Lung (tissue), 12 donors: ENCODE measurements around the gene SEC16B. TPM values are rescaled to one million over a fixed set of nuclear protein-coding genes. Genes with fewer than 3 reads are reported as not detected.

Experiments
- ATAC-seq: fragments of 200-7000 bp; cut with Tn5 transposase; one replicate; pipeline ENCODE4 v1.9.1; 2020; ENCODE audit warnings: moderate number of reproducible peaks; ENCODE audit not compliant: insufficient read depth, low FRiP score
- DNase-seq, 3 donors: peaks; one replicate each; pipeline ENCODE4 v3.0.0-alpha.2; 2013 to 2017
- H3K27ac ChIP-seq, 2 donors: one replicate each; pipeline ENCODE4 v1.5.1; 2013; ENCODE audit warnings: mild to moderate bottlenecking in 2 of 2, moderate library complexity in 2 of 2, control low read depth in 1 of 2, inconsistent platforms in 1 of 2, low read depth in 1 of 2, low read length in 1 of 2
- H3K27me3 ChIP-seq, 3 donors: one replicate each; pipeline ENCODE4 v1.5.1; 2013; ENCODE audit warnings: low read length in 2 of 3; ENCODE audit not compliant: control insufficient read depth in 3 of 3, insufficient read depth in 3 of 3
- H3K36me3 ChIP-seq, 4 donors: one replicate each; pipeline ENCODE4 v1.5.1; 2013; ENCODE audit warnings: low read length in 4 of 4, mild to moderate bottlenecking in 1 of 4, moderate library complexity in 1 of 4; ENCODE audit not compliant: control insufficient read depth in 4 of 4, insufficient read depth in 4 of 4
- H3K4me1 ChIP-seq, 5 donors: one replicate each; pipeline ENCODE4 v1.5.1; 2013; ENCODE audit warnings: low read length in 5 of 5, mild to moderate bottlenecking in 2 of 5, moderate library complexity in 1 of 5; ENCODE audit not compliant: control insufficient read depth in 5 of 5, insufficient read depth in 5 of 5
- H3K4me3 ChIP-seq: one replicate; pipeline ENCODE4 v1.5.1; 2013; ENCODE audit warnings: mild to moderate bottlenecking, control low read depth, moderate library complexity
- H3K9ac ChIP-seq, 2 donors: one replicate each; pipeline ENCODE4 v1.5.1; 2013; ENCODE audit warnings: low read length in 2 of 2, control low read depth in 1 of 2; ENCODE audit not compliant: insufficient read depth in 1 of 2
- H3K9me3 ChIP-seq, 4 donors: one replicate each; pipeline ENCODE4 v1.5.1; 2013; ENCODE audit warnings: low read length in 3 of 4, mild to moderate bottlenecking in 1 of 4, moderate library complexity in 1 of 4; ENCODE audit not compliant: control insufficient read depth in 4 of 4, insufficient read depth in 3 of 4
- CTCF ChIP-seq: IDR thresholded peaks from 2 replicates; pipeline ENCODE4 v1.5.1; 2012; ENCODE audit warnings: mild to moderate bottlenecking; ENCODE audit errors: control extremely low read depth, extremely low read depth
- WGBS, 2 donors: extraction: QIAGEN DNeasy Blood & Tissue Kit; methylation state at CpG; one replicate each; pipeline ENCODE4 v1.1.7; 2013; 5-methylcytosine and 5-hydroxymethylcytosine counted together
- polyA plus RNA-seq, 2 donors: library from polyadenylated mRNA; stranded (reverse); fragments of 200-250 nt; gene quantifications; one replicate each; pipeline ENCODE4 v1.2.1, GENCODE V29; 2013
- total RNA-seq, 2 donors: library from RNA; depleted of rRNA in 1 of 2; stranded (reverse); fragments of >200 nt in 1 of 2; gene quantifications; one replicate each; pipeline ENCODE4 v1.2.1, GENCODE V29; 2014 to 2021
- donor health status: control.
- donor health status: control.
- donor health status: Bipolar disorder and iron deficiency.
- donor health status: healthy.
- donor health status: DM: yes; HTN: yes; CAD: no.

SEC16B gene
- total and polyA plus RNA-seq, 4 donors = 0.74 to 2.6 (median 1.4) TPM

DNA sequence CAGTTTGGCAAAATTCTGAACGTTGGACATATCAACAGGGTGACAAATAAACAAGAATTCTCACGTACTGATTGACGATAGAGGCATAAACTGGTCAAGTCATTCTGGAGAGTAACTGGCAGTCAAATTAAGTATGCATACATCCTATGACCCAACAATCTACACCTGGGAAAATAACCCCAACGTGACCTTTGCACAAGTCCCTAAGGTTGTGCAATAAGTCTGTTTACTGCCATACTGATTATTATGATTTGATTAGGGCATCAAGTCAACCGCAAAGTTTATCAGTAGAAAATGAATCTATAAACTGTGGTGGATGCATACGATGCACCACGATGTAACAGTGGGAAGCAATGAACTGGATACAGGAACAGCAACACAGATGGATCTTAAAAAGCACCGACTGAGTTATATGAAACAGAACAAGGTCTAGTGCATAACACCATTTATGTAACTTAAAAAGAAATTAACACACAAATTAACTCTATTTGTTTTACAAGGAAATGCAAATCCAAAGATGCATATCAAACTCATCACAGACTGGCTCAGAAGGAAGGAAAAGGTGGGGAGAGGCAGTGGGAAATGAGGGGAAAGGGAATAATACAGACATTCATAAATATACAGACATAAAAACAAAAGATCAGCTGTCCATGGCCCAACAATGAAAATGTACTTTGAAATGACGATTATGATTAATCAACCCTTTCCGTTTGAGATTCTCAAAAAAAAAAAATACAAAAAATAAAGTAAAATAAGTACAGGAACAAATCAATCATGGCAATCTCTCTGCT, 41.0 kb upstream of the SEC16B start:
- Histone ChIP-seq H3K36me3 (peaks cover 0 to 5% (median 0%) of the 10 kb centered on the region in 4 donors), H3K27ac (no peak overlapping the region), H3K4me3 (no peak overlapping the region), H3K9ac (no peak overlapping the region), H3K4me1 (peaks cover 0 to 5% (median 0%) of the 10 kb centered on the region in 5 donors), H3K9me3 (no peaks in the 10 kb centered on the region), H3K27me3 (no peaks in the 10 kb centered on the region)
- TF ChIP-seq CTCF = no peak
- 59 to 70% methylated on average over 10 of the region's 10 CpGs for WGBS, 2 donors
- DNase-seq (no peak), ATAC-seq (no peak)

GRCh38 chr1:178006043-178006442, 36.2 kb upstream of the SEC16B start:
- Histone ChIP-seq H3K4me1 (peaks cover 0 to 3% (median 0%) of the 10 kb centered on the region in 5 donors), H3K27ac (no peak overlapping the region), H3K9me3 (no peaks in the 10 kb centered on the region), H3K27me3 (no peaks in the 10 kb centered on the region), H3K36me3 (peaks cover 0 to 8% (median 0%) of the 10 kb centered on the region in 4 donors), H3K9ac (no peak overlapping the region), H3K4me3 (no peak overlapping the region)
- ATAC-seq (no peak), DNase-seq (no peak)
- WGBS, 2 donors = 91 to 94% methylated on average over 4 of the region's 4 CpGs
- TF ChIP-seq CTCF = no peak

GRCh38 chr1:178005450-178005849, 35.6 kb upstream of the SEC16B start:
- H3K9me3 ChIP-seq = no peaks in the 10 kb centered on the region
- no peak for ATAC-seq
- H3K27ac ChIP-seq = no peak overlapping the region
- 68 to 87% methylated on average over 5 of the region's 5 CpGs for WGBS, 2 donors
- H3K36me3 ChIP-seq = peaks cover 0 to 8% (median 0%) of the 10 kb centered on the region in 4 donors
- no peak overlapping the region for H3K4me3 ChIP-seq
- peaks cover 0 to 3% (median 0%) of the 10 kb centered on the region in 5 donors for H3K4me1 ChIP-seq
- no peak for DNase-seq
- TF ChIP-seq CTCF = no peak
- H3K27me3 ChIP-seq = no peaks in the 10 kb centered on the region
- H3K9ac ChIP-seq = no peak overlapping the region
